ENCODE data around the gene RHBDL1. TPM values are rescaled to one million over a fixed set of nuclear protein-coding genes. Genes with fewer than 3 reads are reported as not detected.

Gene RHBDL1
- total and polyA plus RNA-seq, 11 donors = 0.19 to 3.6 (median 1.8) TPM

DNA sequence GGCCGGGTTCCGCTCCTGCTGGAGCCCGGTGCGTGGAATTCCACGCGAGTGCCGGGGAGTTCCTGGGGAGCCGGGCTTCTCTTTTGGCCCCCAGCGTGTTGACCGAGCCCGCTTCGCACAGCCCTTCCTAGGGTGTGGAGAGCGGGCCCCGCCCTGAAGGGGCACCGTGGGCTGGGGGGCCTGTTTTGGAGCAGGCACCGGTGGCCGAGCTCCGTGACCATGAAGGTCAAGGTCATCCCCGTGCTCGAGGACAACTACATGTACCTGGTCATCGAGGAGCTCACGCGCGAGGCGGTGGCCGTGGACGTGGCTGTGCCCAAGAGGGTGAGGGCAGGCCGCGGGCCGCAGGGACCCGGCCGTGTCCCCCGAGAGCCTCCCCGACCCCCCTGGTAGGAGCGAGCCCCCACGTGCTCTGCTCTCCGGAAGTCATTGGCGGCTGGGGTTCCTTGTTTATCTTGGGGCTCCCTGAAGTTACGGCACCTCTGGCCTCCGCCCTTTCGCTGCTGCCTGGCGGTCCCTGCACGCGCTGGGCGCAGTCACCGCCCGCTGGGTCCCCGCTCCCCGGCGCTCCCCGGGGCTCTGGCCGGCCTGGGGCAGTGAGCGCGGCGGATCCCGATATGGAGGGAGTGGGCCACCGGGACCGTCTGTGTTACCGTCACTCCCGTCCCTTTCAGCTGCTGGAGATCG is 52.0 kb downstream of the RHBDL1 start:
- peak overlapping the region in 7 of 12 donors; percentile 14 to 55 (median 27) for H3K27ac ChIP-seq
- intact Hi-C loops (cut with DNase I) = no loop called here
- H3K4me1 ChIP-seq = peaks cover 8 to 33% (median 22%) of the 10 kb centered on the region in 12 donors
- peak in 2 of 4 donors; percentile 0 to 2 for ATAC-seq
- WGBS, 4 donors = 0 to 1% (median 1%) methylated on average over 23 to 61 of the region's 61 CpGs
- H3K9me3 ChIP-seq = no peaks in the 10 kb centered on the region
- peak overlapping the region; percentile 38 to 65 (median 60) for H3K4me3 ChIP-seq
- peak in 1 of 5 donors; percentile 30 for DNase-seq
- peaks cover 0 to 24% (median 13%) of the 10 kb centered on the region in 9 donors for H3K36me3 ChIP-seq
- peaks cover 0 to 24% (median 0%) of the 10 kb centered on the region in 9 donors for H3K27me3 ChIP-seq
- no peak for TF ChIP-seq POLR2A (IDR thresholded peaks at IDR 0.05)
- TF ChIP-seq, protein P1, sequence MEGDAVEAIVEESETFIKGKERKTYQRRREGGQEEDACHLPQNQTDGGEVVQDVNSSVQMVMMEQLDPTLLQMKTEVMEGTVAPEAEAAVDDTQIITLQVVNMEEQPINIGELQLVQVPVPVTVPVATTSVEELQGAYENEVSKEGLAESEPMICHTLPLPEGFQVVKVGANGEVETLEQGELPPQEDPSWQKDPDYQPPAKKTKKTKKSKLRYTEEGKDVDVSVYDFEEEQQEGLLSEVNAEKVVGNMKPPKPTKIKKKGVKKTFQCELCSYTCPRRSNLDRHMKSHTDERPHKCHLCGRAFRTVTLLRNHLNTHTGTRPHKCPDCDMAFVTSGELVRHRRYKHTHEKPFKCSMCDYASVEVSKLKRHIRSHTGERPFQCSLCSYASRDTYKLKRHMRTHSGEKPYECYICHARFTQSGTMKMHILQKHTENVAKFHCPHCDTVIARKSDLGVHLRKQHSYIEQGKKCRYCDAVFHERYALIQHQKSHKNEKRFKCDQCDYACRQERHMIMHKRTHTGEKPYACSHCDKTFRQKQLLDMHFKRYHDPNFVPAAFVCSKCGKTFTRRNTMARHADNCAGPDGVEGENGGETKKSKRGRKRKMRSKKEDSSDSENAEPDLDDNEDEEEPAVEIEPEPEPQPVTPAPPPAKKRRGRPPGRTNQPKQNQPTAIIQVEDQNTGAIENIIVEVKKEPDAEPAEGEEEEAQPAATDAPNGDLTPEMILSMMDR (IDR thresholded peaks at IDR 0.05) = no peak

Other genes with a start within 250 kb of the RHBDL1 start
- gene CAPN15, start 148.0 kb upstream of the RHBDL1 start, total RNA-seq = 10 to 100 TPM; 12.0 to 35.5 (median 20.0) TPM
- 10 to 100 TPM; 20.8 to 26.0 TPM for gene CAPN15, start 148.0 kb upstream of the RHBDL1 start, polyA plus RNA-seq
- gene PRR35, start 115.3 kb upstream of the RHBDL1 start, total RNA-seq = not detected
- gene PRR35, start 115.3 kb upstream of the RHBDL1 start, polyA plus RNA-seq = not detected
- gene NHLRC4, start 108.7 kb upstream of the RHBDL1 start, total RNA-seq = under 1 TPM in 8 of 9 donors, not detected in 1; 0.23 to 0.86 (median 0.56) TPM
- gene NHLRC4, start 108.7 kb upstream of the RHBDL1 start, polyA plus RNA-seq = under 1 TPM; 0.46 to 0.50 TPM
- 10 to 100 TPM; 16.4 to 39.5 (median 22.0) TPM for gene PIGQ, start 105.7 kb upstream of the RHBDL1 start, total RNA-seq
- 10 to 100 TPM; 21.8 to 35.8 TPM for gene PIGQ, start 105.7 kb upstream of the RHBDL1 start, polyA plus RNA-seq
- gene RAB40C, start 85.6 kb upstream of the RHBDL1 start, total RNA-seq = 10 to 100 TPM; 10.2 to 17.8 (median 12.6) TPM
- 10 to 100 TPM; 15.2 to 22.0 TPM for gene RAB40C, start 85.6 kb upstream of the RHBDL1 start, polyA plus RNA-seq
- 1 to 10 TPM in 1 of 9 donors, under 1 TPM in 8; 0.15 to 1.1 (median 0.25) TPM for gene WFIKKN1, start 44.7 kb upstream of the RHBDL1 start, total RNA-seq
- gene WFIKKN1, start 44.7 kb upstream of the RHBDL1 start, polyA plus RNA-seq = under 1 TPM; 0.30 to 0.51 TPM
- gene METTL26, start 39.4 kb upstream of the RHBDL1 start, total RNA-seq = 100 to 1,000 TPM in 2 of 9 donors, 10 to 100 TPM in 7; 39.6 to 187 (median 44.7) TPM
- 100 to 1,000 TPM; 101 to 165 TPM for gene METTL26, start 39.4 kb upstream of the RHBDL1 start, polyA plus RNA-seq
- 100 to 1,000 TPM in 4 of 9 donors, 10 to 100 TPM in 5; 52.3 to 219 (median 89.5) TPM for gene MCRIP2, start 33.8 kb upstream of the RHBDL1 start, total RNA-seq
- 100 to 1,000 TPM in 1 of 2 donors, 10 to 100 TPM in 1; 97.0 to 321 TPM for gene MCRIP2, start 33.8 kb upstream of the RHBDL1 start, polyA plus RNA-seq
- 10 to 100 TPM in 2 of 9 donors, 1 to 10 TPM in 7; 3.7 to 17.4 (median 8.6) TPM for gene WDR90, start 26.3 kb upstream of the RHBDL1 start, total RNA-seq
- gene WDR90, start 26.3 kb upstream of the RHBDL1 start, polyA plus RNA-seq = 10 to 100 TPM in 1 of 2 donors, 1 to 10 TPM in 1; 5.1 to 10.9 TPM
- gene RHOT2, start 7.5 kb upstream of the RHBDL1 start, total RNA-seq = 100 to 1,000 TPM in 1 of 9 donors, 10 to 100 TPM in 8; 33.7 to 102 (median 83.5) TPM
- 100 to 1,000 TPM in 1 of 2 donors, 10 to 100 TPM in 1; 77.2 to 143 TPM for gene RHOT2, start 7.5 kb upstream of the RHBDL1 start, polyA plus RNA-seq
- gene STUB1, start 4.7 kb downstream of the RHBDL1 start, total RNA-seq = 100 to 1,000 TPM in 8 of 9 donors, 10 to 100 TPM in 1; 93.7 to 198 (median 116) TPM
- 100 to 1,000 TPM; 107 to 159 TPM for gene STUB1, start 4.7 kb downstream of the RHBDL1 start, polyA plus RNA-seq
- 100 to 1,000 TPM in 1 of 9 donors, 10 to 100 TPM in 8; 37.5 to 103 (median 44.1) TPM for gene JMJD8, start 8.7 kb downstream of the RHBDL1 start, total RNA-seq
- gene JMJD8, start 8.7 kb downstream of the RHBDL1 start, polyA plus RNA-seq = 10 to 100 TPM; 36.2 to 66.6 TPM
- gene WDR24, start 14.7 kb downstream of the RHBDL1 start, total RNA-seq = 10 to 100 TPM in 4 of 9 donors, 1 to 10 TPM in 5; 7.0 to 16.6 (median 9.2) TPM
- 10 to 100 TPM in 1 of 2 donors, 1 to 10 TPM in 1; 5.6 to 10.5 TPM for gene WDR24, start 14.7 kb downstream of the RHBDL1 start, polyA plus RNA-seq
- under 1 TPM in 3 of 9 donors, not detected in 6; 0.59 to 1.00 (median 0.60) TPM for gene FBXL16, start 30.1 kb downstream of the RHBDL1 start, total RNA-seq
- gene FBXL16, start 30.1 kb downstream of the RHBDL1 start, polyA plus RNA-seq = under 1 TPM; 0.03 to 0.11 TPM
- gene METRN, start 39.4 kb downstream of the RHBDL1 start, total RNA-seq = 10 to 100 TPM; 50.5 to 79.4 (median 60.7) TPM
- gene METRN, start 39.4 kb downstream of the RHBDL1 start, polyA plus RNA-seq = 10 to 100 TPM; 31.2 to 69.0 TPM
- gene ANTKMT, start 45.5 kb downstream of the RHBDL1 start, total RNA-seq = 10 to 100 TPM; 30.2 to 48.6 (median 36.0) TPM
- 10 to 100 TPM; 22.9 to 42.4 TPM for gene ANTKMT, start 45.5 kb downstream of the RHBDL1 start, polyA plus RNA-seq
- gene CCDC78, start 50.8 kb downstream of the RHBDL1 start, total RNA-seq = 1 to 10 TPM in 1 of 9 donors, under 1 TPM in 5, not detected in 3; 0.35 to 1.3 (median 0.54) TPM
- gene CCDC78, start 50.8 kb downstream of the RHBDL1 start, polyA plus RNA-seq = 1 to 10 TPM in 1 of 2 donors, under 1 TPM in 1; 0.60 to 1.3 TPM
- gene HAGHL, start 51.4 kb downstream of the RHBDL1 start, total RNA-seq = 10 to 100 TPM in 7 of 9 donors, 1 to 10 TPM in 2; 5.0 to 16.4 (median 11.9) TPM
- gene HAGHL, start 51.4 kb downstream of the RHBDL1 start, polyA plus RNA-seq = 10 to 100 TPM; 11.3 to 44.2 TPM
- 10 to 100 TPM; 21.4 to 33.1 (median 26.8) TPM for gene CIAO3, start 65.3 kb downstream of the RHBDL1 start, total RNA-seq
- gene CIAO3, start 65.3 kb downstream of the RHBDL1 start, polyA plus RNA-seq = 10 to 100 TPM; 36.0 to 41.5 TPM
- gene MSLN, start 85.1 kb downstream of the RHBDL1 start, total RNA-seq = 10 to 100 TPM in 1 of 9 donors, under 1 TPM in 2, not detected in 6; 0.48 to 82.2 (median 0.50) TPM
- gene MSLN, start 85.1 kb downstream of the RHBDL1 start, polyA plus RNA-seq = not detected
- 10 to 100 TPM in 4 of 9 donors, 1 to 10 TPM in 5; 7.1 to 19.4 (median 9.9) TPM for gene RPUSD1, start 112.7 kb downstream of the RHBDL1 start, total RNA-seq
- 10 to 100 TPM; 12.5 to 25.7 TPM for gene RPUSD1, start 112.7 kb downstream of the RHBDL1 start, polyA plus RNA-seq
- gene CHTF18, start 112.9 kb downstream of the RHBDL1 start, total RNA-seq = 10 to 100 TPM in 2 of 9 donors, 1 to 10 TPM in 6, under 1 TPM in 1; 0.83 to 15.0 (median 4.0) TPM
- gene CHTF18, start 112.9 kb downstream of the RHBDL1 start, polyA plus RNA-seq = 1 to 10 TPM; 2.6 to 3.9 TPM
- not detected for gene GNG13, start 125.1 kb downstream of the RHBDL1 start, total RNA-seq
- gene GNG13, start 125.1 kb downstream of the RHBDL1 start, polyA plus RNA-seq = not detected